Activated CD8-positive, alpha-beta T cell treated with anti-CD3 and anti-CD28 coated beads, Interleukin-2, amount 10 ng/mL, durations not matched to agents 7 days and 5 days (primary cell): Measurements from ENCODE around the gene CNDP2. TPM values are rescaled to one million over a fixed set of nuclear protein-coding genes. Genes with fewer than 3 reads are reported as not detected.
"Not testable (repeated sequence)": the region's sequence is repeated elsewhere in the genome, so short reads cannot be mapped to it uniquely, and the experiment has no call there.

ENCODE experiments used
- ATAC-seq: fragments of 150-1000 bp; cut with Tn5 transposase; one replicate; pipeline ENCODE4 v1.10.0; 2021; ENCODE audit warnings: moderate library complexity
- CTCF ChIA-PET: fragments of 350-600 bp; sonication (Branson Sonifier 250); formaldehyde crosslinking; loops from one replicate; lab custom pipeline; 2021; ENCODE audit warnings: antibody characterized with exemption; lab: Charles Lee
- POLR2A ChIA-PET: fragments of 350-600 bp; sonication (Branson Sonifier 250); formaldehyde crosslinking; loops from one replicate; lab custom pipeline; 2021; ENCODE audit warnings: antibody characterized with exemption; lab: Charles Lee
- DNase-seq: peaks from one replicate; pipeline ENCODE4 v3.0.0-alpha.2; 2020
- H3K27ac Mint-ChIP-seq: one replicate; pipeline ENCODE4 v1.8.0; 2021; ENCODE audit warnings: mild to moderate bottlenecking, mixed read lengths
- H3K27me3 Mint-ChIP-seq: one replicate; pipeline ENCODE4 v1.8.0; 2021; ENCODE audit warnings: low read depth, mixed read lengths
- H3K36me3 Mint-ChIP-seq: one replicate; pipeline ENCODE4 v1.8.0; 2021; ENCODE audit warnings: low read depth, mixed read lengths
- H3K4me1 Mint-ChIP-seq: one replicate; pipeline ENCODE4 v1.8.0; 2021; ENCODE audit warnings: low read depth, mixed read lengths
- H3K4me3 Mint-ChIP-seq: one replicate; pipeline ENCODE4 v1.8.0; 2021; ENCODE audit warnings: mild to moderate bottlenecking, mixed read lengths
- H3K9me3 Mint-ChIP-seq: one replicate; pipeline ENCODE4 v1.8.0; 2022; ENCODE audit warnings: mixed read lengths; ENCODE audit not compliant: insufficient read depth
- total RNA-seq, 2 experiments: library from RNA; stranded (reverse); gene quantifications; one replicate each; pipeline ENCODE4 v1.2.3, GENCODE V29; 2021

Gene CNDP2
- total RNA-seq, 2 experiments from 2014 or later: 131 to 144 TPM

DNA sequence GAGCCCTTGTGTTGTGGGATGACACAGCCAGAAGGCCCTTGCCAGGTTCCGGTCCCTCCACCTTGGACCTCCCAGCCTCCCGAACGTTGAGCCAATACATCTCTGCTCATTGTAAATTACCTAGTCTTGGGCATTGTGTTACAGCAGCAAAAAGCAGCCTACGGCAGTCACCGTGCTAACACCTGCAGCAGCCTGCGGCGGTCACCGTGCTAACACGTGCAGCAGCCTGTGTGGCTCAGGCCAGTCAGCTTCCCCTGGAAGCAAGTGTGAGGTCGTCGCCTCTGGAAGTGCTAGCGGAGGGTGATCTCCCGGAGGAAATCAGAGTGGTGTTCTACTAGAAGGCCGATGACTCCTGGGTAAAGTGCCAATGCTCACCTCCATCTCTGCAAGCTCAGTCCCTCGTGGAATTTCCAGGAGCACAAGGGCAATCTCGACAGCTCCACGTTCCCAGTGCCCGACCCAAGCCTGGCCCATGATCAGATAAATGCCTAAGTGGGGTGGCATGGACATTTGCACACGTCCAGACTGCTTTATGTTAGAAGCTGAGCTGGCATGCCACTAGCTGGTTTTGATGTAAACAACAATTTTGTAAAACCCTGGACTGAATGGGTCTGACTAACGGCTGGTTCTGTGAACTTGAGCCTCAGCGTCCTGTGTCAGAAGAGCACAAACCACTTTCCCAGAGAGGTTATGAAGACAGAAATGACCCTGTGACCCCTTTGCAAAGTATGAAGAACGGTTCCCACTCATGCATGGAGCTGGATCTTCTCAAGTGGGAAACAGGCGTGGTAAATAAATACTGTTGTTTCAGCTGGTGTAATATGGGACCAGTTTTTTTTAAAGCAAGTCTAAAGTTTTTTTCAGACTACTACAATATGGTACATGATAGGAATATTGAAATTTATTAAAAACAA is 26.7 kb downstream of the CNDP2 start:
- ChIA-PET POLR2A (no interaction called here), CTCF (interaction anchor here (1.7 kb wide), 1 partner anchor 29 kb away, joined by 6 read pairs; no protein-coding TSS in a partner anchor)
- Mint-ChIP-seq H3K27me3 (peaks cover 10% of the 10 kb centered on the region), H3K27ac (no peak overlapping the region), H3K9me3 (no peaks in the 10 kb centered on the region), H3K36me3 (peaks cover 34% of the 10 kb centered on the region), H3K4me3 (no peak overlapping the region), H3K4me1 (no peaks in the 10 kb centered on the region)
- DNase-seq (no peak), ATAC-seq (no peak)

DNA sequence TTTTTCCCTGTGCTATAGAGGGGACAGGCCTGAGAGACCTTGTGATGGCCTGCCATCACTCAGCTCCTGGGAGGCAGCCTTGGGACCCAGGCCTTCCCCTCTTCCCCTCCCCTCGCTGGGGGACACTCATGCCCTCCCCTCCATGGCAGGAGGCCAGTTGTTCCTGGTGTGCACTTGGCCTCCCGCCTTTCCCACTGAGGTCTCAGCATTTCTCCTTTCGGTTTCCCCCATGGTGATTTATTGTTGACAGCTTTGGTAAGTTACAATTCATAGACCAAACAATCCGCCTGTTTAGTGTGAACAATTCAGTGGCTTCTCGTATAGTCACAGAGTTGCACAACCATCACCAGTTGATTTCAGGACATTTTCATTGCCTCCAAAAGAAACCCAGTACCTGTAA is 27.9 kb downstream of the CNDP2 start:
- ATAC-seq (no peak), DNase-seq (no peak)
- Mint-ChIP-seq H3K4me1 (no peaks in the 10 kb centered on the region), H3K9me3 (no peaks in the 10 kb centered on the region), H3K27ac (no peak overlapping the region), H3K36me3 (peaks cover 31% of the 10 kb centered on the region), H3K27me3 (peaks cover 20% of the 10 kb centered on the region), H3K4me3 (no peak overlapping the region)
- ChIA-PET CTCF (interaction anchor here (1.7 kb wide), 1 partner anchor 28 kb away, joined by 6 read pairs; no protein-coding TSS in a partner anchor), POLR2A (no interaction called here)

DNA sequence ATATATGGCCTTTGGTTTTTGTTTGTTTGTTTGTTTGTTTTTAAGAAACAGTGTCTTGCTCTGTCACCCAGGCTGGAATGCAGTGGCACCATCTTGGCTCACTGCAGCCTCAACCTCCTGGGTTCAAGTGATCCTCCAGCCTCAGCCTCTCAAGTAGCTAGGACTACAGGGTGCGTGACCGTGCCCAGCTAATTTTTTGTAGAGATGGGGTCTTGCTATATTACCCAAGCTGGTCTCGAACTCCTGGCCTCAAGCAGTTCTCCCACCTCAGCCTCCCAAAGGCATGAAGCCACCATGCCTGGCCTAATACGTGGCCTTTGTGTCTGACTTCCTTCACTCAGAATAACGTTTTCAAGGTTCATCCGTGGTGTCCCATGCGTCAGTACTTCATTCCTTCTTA is 28.8 kb downstream of the CNDP2 start:
- Mint-ChIP-seq H3K27me3 (peaks cover 20% of the 10 kb centered on the region), H3K36me3 (peaks cover 23% of the 10 kb centered on the region)
- ATAC-seq, H3K9me3 Mint-ChIP-seq, H3K4me1 Mint-ChIP-seq, H3K27ac Mint-ChIP-seq, POLR2A ChIA-PET, CTCF ChIA-PET, H3K4me3 Mint-ChIP-seq, DNase-seq: not testable (repeated sequence)

DNA sequence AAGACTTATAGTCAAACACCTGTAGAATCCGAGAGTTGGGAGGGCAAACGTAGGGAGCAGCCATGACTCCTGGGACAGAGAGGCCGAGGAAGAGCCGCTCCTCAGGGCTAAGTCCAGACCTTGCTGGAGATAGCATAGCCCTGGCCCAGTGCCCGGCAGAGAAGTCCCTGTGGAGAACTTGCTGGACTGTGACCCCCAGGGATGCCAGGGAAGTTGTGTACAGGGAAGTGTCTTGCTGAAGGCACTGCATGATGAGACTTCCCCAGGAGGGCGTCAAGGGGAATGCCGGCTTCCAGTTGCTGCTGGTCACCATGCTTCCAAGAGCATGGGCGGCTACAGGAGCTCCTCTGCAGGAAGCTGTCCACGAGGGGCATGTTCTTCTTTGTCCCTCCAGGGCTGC is 29.6 kb downstream of the CNDP2 start:
- ChIA-PET POLR2A (no interaction called here), CTCF (no interaction called here)
- H3K9me3 Mint-ChIP-seq: no peaks in the 10 kb centered on the region
- H3K27ac Mint-ChIP-seq: no peak overlapping the region
- peaks cover 20% of the 10 kb centered on the region for H3K27me3 Mint-ChIP-seq
- peaks cover 17% of the 10 kb centered on the region for H3K36me3 Mint-ChIP-seq
- no peak overlapping the region for H3K4me3 Mint-ChIP-seq
- DNase-seq (no peak), ATAC-seq (no peak)
- no peaks in the 10 kb centered on the region for H3K4me1 Mint-ChIP-seq

DNA sequence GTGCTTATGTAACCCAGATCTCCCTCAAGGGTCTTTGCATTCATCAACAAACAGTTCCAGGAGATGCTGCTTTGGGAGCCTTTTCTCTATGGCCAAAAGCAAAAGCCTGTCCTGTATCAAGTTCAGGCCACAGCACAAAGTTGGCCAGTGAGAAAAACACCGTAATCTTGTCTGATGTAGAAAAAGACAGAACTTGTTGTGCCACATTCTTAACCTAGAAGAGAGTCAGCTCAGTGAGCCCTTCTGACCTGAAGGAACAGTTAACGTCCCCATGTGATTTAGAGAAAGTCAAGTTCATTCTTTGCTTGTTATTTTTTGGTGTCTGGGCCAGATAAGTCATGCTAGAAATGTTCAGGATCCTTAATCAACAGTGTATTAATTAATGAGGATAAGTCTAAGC is 30.3 kb downstream of the CNDP2 start:
- POLR2A ChIA-PET: no interaction called here
- Mint-ChIP-seq H3K27ac (no peak overlapping the region), H3K4me1 (no peaks in the 10 kb centered on the region), H3K4me3 (no peak overlapping the region), H3K36me3 (peaks cover 10% of the 10 kb centered on the region), H3K9me3 (no peaks in the 10 kb centered on the region), H3K27me3 (peaks cover 20% of the 10 kb centered on the region)
- CTCF ChIA-PET: no interaction called here
- DNase-seq (no peak), ATAC-seq (no peak)

DNA sequence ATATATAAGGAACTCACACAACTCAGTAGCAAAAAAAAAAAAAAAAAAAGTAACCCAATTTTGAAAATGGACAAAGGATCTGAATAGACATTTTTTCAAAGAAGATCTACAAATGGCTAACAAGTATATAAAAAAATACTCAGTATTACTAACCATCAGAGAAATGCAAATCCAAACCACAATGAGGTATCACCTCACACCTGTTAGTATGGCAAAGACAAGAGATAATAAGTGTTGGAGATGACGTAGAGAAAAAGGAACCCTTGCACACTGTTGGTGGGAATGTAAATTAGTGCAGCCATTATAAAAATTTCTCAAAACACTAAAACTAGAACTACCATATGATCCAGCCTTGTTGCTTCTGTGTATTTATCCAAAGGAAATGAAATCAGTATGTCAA is 32.3 kb downstream of the CNDP2 start:
- H3K27ac Mint-ChIP-seq: no peak overlapping the region
- peaks cover 20% of the 10 kb centered on the region for H3K27me3 Mint-ChIP-seq
- no peaks in the 10 kb centered on the region for H3K36me3 Mint-ChIP-seq
- ATAC-seq (no peak), DNase-seq (no peak)
- no peak overlapping the region for H3K4me3 Mint-ChIP-seq
- H3K4me1 Mint-ChIP-seq: no peaks in the 10 kb centered on the region
- ChIA-PET POLR2A (no interaction called here), CTCF (no interaction called here)
- no peaks in the 10 kb centered on the region for H3K9me3 Mint-ChIP-seq

DNA sequence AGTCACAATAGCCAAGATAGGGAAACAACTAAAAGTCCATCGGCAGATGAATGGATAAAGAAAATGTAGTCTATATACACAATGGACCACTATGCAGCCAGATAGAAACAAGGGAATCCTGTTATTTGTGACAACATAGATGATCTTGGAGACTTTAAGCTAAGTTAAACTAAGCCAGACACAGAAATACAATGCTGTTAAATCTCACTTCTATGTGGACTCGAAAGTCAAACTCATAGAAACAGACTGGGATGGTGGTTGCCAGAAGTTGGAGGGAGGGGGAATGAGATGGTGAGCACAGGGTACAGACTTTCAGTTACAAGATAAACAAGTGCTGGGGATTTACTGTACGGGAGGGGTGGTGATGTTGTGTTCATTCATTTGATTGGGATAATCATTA is 32.8 kb downstream of the CNDP2 start:
- POLR2A ChIA-PET: no interaction called here
- H3K4me1 Mint-ChIP-seq: no peaks in the 10 kb centered on the region
- no peak overlapping the region for H3K4me3 Mint-ChIP-seq
- ATAC-seq: no peak
- CTCF ChIA-PET: no interaction called here
- no peak overlapping the region for H3K27ac Mint-ChIP-seq
- H3K27me3 Mint-ChIP-seq: peaks cover 20% of the 10 kb centered on the region
- no peaks in the 10 kb centered on the region for H3K9me3 Mint-ChIP-seq
- H3K36me3 Mint-ChIP-seq: no peaks in the 10 kb centered on the region
- DNase-seq: no peak

DNA sequence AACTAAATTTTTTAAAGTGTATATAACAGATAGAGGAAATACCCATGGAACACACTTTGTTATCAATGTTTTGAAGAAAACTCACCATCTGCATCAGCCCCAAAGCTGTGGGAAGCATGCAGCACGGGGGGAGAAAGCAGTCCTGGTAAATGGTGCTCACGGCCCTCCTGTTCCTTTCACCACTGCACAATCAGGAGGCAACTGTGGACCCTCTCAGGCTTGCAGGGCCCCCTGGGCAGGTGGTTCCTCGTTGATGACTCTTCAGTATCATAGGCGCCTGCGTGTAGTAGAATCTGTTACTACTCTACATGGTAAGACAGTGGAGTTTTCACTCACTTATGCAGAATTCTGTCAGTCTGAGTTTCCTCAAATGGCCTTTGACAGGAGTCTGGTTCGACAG is 33.2 kb downstream of the CNDP2 start:
- no peak overlapping the region for H3K27ac Mint-ChIP-seq
- ChIA-PET POLR2A (no interaction called here), CTCF (no interaction called here)
- H3K27me3 Mint-ChIP-seq: peaks cover 20% of the 10 kb centered on the region
- H3K4me1 Mint-ChIP-seq: no peaks in the 10 kb centered on the region
- H3K4me3 Mint-ChIP-seq: no peak overlapping the region
- DNase-seq: no peak
- ATAC-seq: no peak
- H3K36me3 Mint-ChIP-seq: no peaks in the 10 kb centered on the region
- no peaks in the 10 kb centered on the region for H3K9me3 Mint-ChIP-seq

DNA sequence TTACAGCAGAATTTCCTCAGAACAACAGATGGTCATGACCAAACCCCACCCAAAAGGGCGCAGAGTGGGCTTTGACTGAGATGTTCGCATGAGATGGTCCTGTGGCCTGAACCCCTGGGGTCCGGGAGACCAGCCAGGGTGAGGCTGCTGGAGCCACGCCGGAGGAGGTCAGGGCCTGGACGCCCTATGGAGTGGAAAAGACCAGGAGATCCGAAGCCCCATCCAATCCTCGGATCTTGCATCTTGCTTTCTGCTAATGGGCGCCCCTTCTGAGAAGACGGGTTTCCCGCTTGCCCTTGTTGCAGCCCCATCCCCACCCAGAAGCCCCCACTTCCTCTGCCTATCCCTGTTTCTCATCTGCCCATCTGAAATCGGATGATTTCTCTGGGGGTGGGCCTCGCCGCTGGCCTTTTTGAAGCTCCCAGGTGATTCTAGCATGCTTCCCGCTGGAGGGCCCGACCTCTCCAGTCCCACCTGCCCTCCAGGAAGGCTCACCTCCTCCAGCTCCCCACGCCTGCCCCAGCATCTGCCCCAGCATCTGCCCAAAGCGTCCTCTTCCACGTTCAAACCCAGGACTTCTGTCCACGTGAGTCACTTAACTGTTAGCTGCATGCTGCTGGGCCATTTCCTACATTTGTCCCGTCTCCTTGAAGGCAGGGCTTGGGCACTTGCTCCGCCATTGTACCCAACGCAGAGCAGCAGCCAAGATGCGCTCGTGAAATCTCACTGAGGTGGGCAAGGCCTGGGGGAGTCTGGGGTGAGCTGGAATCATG is 33.8 kb downstream of the CNDP2 start:
- Mint-ChIP-seq H3K4me3 (no peak overlapping the region), H3K27ac (no peak overlapping the region)

DNA sequence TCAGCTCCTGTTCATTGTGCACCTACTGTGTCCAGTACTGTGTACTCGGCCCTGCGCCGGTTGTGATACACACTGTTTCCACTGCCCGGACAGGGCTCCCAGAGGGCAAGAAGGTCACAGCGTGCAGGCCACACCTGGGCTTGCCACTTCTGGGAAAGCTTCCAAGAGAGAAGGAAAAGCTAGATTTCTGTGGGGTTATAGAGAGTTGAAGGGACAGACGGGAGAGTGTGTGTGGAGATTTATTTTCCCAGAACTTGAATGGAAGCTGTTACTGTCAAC is 34.4 kb downstream of the CNDP2 start:
- Mint-ChIP-seq H3K27me3 (peaks cover 20% of the 10 kb centered on the region), H3K4me1 (no peaks in the 10 kb centered on the region), H3K27ac (no peak overlapping the region), H3K4me3 (no peak overlapping the region), H3K36me3 (no peaks in the 10 kb centered on the region), H3K9me3 (no peaks in the 10 kb centered on the region)
- no peak for ATAC-seq
- ChIA-PET CTCF (interaction anchor here (2.1 kb wide), 1 partner anchor 21 kb away, joined by 5 read pairs; no protein-coding TSS in a partner anchor), POLR2A (no interaction called here)
- DNase-seq: no peak

More for the DNA sequence above, 33.8 kb downstream of the CNDP2 start:
- no peaks in the 10 kb centered on the region for H3K4me1 Mint-ChIP-seq
- ATAC-seq (no peak), DNase-seq (no peak)
- no peaks in the 10 kb centered on the region for H3K9me3 Mint-ChIP-seq
- ChIA-PET CTCF (interaction anchor here (2.1 kb wide), 1 partner anchor 22 kb away, joined by 5 read pairs; no protein-coding TSS in a partner anchor), POLR2A (no interaction called here)
- peaks cover 20% of the 10 kb centered on the region for H3K27me3 Mint-ChIP-seq
- no peaks in the 10 kb centered on the region for H3K36me3 Mint-ChIP-seq

DNA sequence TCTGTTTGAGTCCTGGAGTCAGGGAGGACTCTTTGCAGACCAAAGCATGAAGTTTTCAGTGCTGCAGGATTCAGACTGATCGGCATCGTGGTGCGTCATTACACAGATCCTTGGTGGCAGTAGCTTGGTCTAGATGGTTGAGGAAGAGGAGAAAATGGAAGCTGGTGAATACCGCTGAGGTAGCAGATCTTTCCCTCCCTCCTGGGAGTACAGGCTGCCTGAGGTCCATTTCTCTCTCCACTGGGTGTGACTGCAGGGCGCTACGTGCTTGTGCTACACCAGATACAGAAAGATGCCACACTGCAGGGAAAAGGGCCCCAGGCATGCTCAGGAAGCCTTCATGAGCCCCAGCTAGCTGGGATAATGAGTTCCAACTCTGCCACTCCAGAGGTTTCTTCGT is 34.9 kb downstream of the CNDP2 start:
- H3K9me3 Mint-ChIP-seq: no peaks in the 10 kb centered on the region
- DNase-seq (no peak), ATAC-seq (no peak)
- H3K4me1 Mint-ChIP-seq: no peaks in the 10 kb centered on the region
- H3K27me3 Mint-ChIP-seq: peaks cover 21% of the 10 kb centered on the region
- no peaks in the 10 kb centered on the region for H3K36me3 Mint-ChIP-seq
- CTCF ChIA-PET: interaction anchor here (2.1 kb wide), 1 partner anchor 21 kb away, joined by 5 read pairs; no protein-coding TSS in a partner anchor
- H3K27ac Mint-ChIP-seq: no peak overlapping the region
- no peak overlapping the region for H3K4me3 Mint-ChIP-seq
- POLR2A ChIA-PET: no interaction called here

DNA sequence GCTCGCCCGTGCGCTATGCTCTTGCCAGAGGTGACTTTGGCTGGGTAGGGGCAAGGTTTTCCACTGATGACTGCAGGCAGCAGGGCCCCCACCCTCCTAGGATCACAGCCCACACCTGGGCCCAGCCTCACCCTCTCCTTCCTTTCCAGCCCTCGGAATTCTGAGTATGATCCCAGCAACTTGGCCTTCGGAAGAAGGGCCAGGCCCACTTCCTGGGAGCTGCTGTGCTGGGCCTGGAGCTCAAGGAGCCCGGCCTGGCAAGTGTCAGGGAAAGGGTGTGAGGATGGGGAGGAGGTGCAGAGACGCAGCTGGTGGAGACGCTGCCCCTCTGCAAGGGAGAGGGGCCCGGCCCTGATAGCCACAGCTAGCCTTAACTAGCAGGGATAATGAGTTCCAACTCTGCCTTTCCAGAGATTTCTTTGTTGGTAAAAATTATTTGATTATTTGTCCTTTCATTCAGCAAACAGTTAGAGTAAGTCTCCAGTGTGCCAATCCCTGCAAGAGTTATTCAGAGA is 36.4 kb downstream of the CNDP2 start:
- CTCF ChIA-PET: no interaction called here

More for the DNA sequence above, 36.4 kb downstream of the CNDP2 start:
- peaks cover 22% of the 10 kb centered on the region for H3K27me3 Mint-ChIP-seq
- H3K9me3 Mint-ChIP-seq: no peaks in the 10 kb centered on the region
- ATAC-seq (no peak), DNase-seq (no peak)
- no peaks in the 10 kb centered on the region for H3K36me3 Mint-ChIP-seq
- no peaks in the 10 kb centered on the region for H3K4me1 Mint-ChIP-seq
- POLR2A ChIA-PET: no interaction called here
- no peak overlapping the region for H3K4me3 Mint-ChIP-seq
- no peak overlapping the region for H3K27ac Mint-ChIP-seq
